H1 (cell line): ENCODE measurements around the gene CHI3L1. TPM values are rescaled to one million over a fixed set of nuclear protein-coding genes. Genes with fewer than 3 reads are reported as not detected.

ENCODE experiments used
- CTCF ChIA-PET: fragments of 300-600 bp; sonication (Branson Sonifier 250); formaldehyde crosslinking; loops from one replicate; lab custom pipeline; 2021; ENCODE audit not compliant: partially characterized antibody; lab: Charles Lee
- POLR2A ChIA-PET: fragments of 300-600 bp; sonication (Branson Sonifier 250); formaldehyde crosslinking; loops from one replicate; lab custom pipeline; 2021; ENCODE audit warnings: inconsistent platforms; ENCODE audit not compliant: partially characterized antibody; lab: Charles Lee
- DNase-seq, 2 experiments: peaks; one replicate each; pipeline versions ENCODE4 v3.0.0 to v3.0.0-alpha.2; 2010 to 2022; ENCODE audit warnings: low spot score in 2 of 2, low read depth in 1 of 2, mixed read lengths in 1 of 2
- FAIRE-seq: peaks from 2 replicates; lab custom pipeline; 2011; peaks lifted over from hg19 to GRCh38; lab: Jason Lieb, UNC
- H2AFZ ChIP-seq: 2 replicates; pipeline ENCODE4 v1.8.1; 2012; ENCODE audit warnings: low read length, inconsistent platforms
- H2AK5ac ChIP-seq: 2 replicates; pipeline ENCODE4 v1.6.1; 2013; ENCODE audit warnings: low read depth, low read length
- H2BK120ac ChIP-seq: replicated peaks from 2 replicates; pipeline ENCODE3; 2013; ENCODE audit warnings: low read depth, low read length, inconsistent platforms
- H2BK12ac ChIP-seq: 2 replicates; pipeline ENCODE4 v1.6.1; 2013; ENCODE audit warnings: low read depth, low read length
- H2BK15ac ChIP-seq: 2 replicates; pipeline ENCODE4 v1.6.1; 2013; ENCODE audit warnings: low read length
- H2BK20ac ChIP-seq: 2 replicates; pipeline ENCODE4 v1.6.1; 2013; ENCODE audit warnings: low read length
- H2BK5ac ChIP-seq: 2 replicates; pipeline ENCODE4 v1.6.1; 2013; ENCODE audit warnings: low read depth, low read length
- H3K14ac ChIP-seq: 2 replicates; pipeline ENCODE4 v1.6.1; 2013; ENCODE audit warnings: inconsistent platforms; ENCODE audit not compliant: insufficient read length
- H3K18ac ChIP-seq: 2 replicates; pipeline ENCODE4 v1.6.1; 2013; ENCODE audit warnings: low read length; ENCODE audit errors: extremely low read depth
- H3K23ac ChIP-seq: 2 replicates; pipeline ENCODE4 v1.6.1; 2013; ENCODE audit warnings: inconsistent platforms; ENCODE audit not compliant: insufficient read length
- H3K23me2 ChIP-seq: 2 replicates; pipeline ENCODE4 v1.6.1; 2013; ENCODE audit warnings: low read depth, low read length
- H3K27ac ChIP-seq: 2 replicates; pipeline ENCODE4 v1.6.1; 2011; ENCODE audit warnings: low read depth, low read length, inconsistent platforms
- H3K27me3 ChIP-seq, 4 experiments: replicated peaks in 1 of 4; 1 replicate in 1 of 4; 2 replicates in 3 of 4; pipeline versions ENCODE4 v1.6.1 to v1.8.1; 2011 to 2013; ENCODE audit warnings: low read length in 3 of 4, mild to moderate bottlenecking in 3 of 4, inconsistent platforms in 2 of 4, mixed read lengths in 2 of 4, moderate library complexity in 1 of 4; ENCODE audit not compliant: control insufficient read depth in 3 of 4, insufficient read depth in 3 of 4; ENCODE audit errors: extremely low read depth in 1 of 4
- H3K36me3 ChIP-seq, 4 experiments: 2 replicates each; pipeline versions ENCODE4 v1.6.1 to v1.8.1; 2011 to 2013; ENCODE audit warnings: mild to moderate bottlenecking in 4 of 4, low read length in 3 of 4, moderate library complexity in 2 of 4, control low read depth in 1 of 4, inconsistent platforms in 1 of 4; ENCODE audit not compliant: insufficient read depth in 4 of 4, control insufficient read depth in 2 of 4
- H3K4ac ChIP-seq: replicated peaks from 2 replicates; pipeline ENCODE3; 2013; ENCODE audit warnings: low read length, low read depth, mixed read lengths, inconsistent platforms; ENCODE audit not compliant: insufficient read length
- H3K4me1 ChIP-seq, 4 experiments: replicated peaks in 1 of 4; 1 replicate in 1 of 4; 2 replicates in 3 of 4; pipeline versions ENCODE4 v1.6.1 to v1.8.1; 2011 to 2013; ENCODE audit warnings: low read length in 3 of 4, inconsistent platforms in 2 of 4, mixed read lengths in 1 of 4; ENCODE audit not compliant: insufficient read depth in 4 of 4, control insufficient read depth in 3 of 4
- H3K4me2 ChIP-seq, 2 experiments: 2 replicates each; pipeline versions ENCODE4 v1.6.1 to v1.8.1; 2011 to 2013; ENCODE audit warnings: low read depth in 2 of 2, low read length in 2 of 2, control low read depth in 1 of 2, inconsistent platforms in 1 of 2, mild to moderate bottlenecking in 1 of 2; ENCODE audit not compliant: insufficient read depth in 1 of 2
- H3K4me3 ChIP-seq, 4 experiments: fragments of 200-600, 300-600 bp in 1 of 4; sonication (generic), shearing (Covaris generic), sonication (Bioruptor Twin) in 1 of 4; 2 replicates each; pipeline versions ENCODE4 v1.5.1 to v1.8.1; 2011 to 2016; ENCODE audit warnings: low read length in 4 of 4, low read depth in 3 of 4, control low read depth in 2 of 4, inconsistent platforms in 2 of 4, mild to moderate bottlenecking in 2 of 4, mixed read lengths in 1 of 4, moderate library complexity in 1 of 4; ENCODE audit not compliant: insufficient read depth in 2 of 4; ENCODE audit errors: extremely low read depth in 1 of 4
- H3K56ac ChIP-seq: replicated peaks from 2 replicates; pipeline ENCODE3; 2013; ENCODE audit warnings: low read depth, mild to moderate bottlenecking, mixed read lengths, low read length, inconsistent platforms; ENCODE audit not compliant: insufficient read length
- H3K79me1 ChIP-seq: 2 replicates; pipeline ENCODE4 v1.6.1; 2013; ENCODE audit warnings: low read depth, low read length, control low read depth
- H3K79me2 ChIP-seq, 2 experiments: 2 replicates each; pipeline versions ENCODE4 v1.6.1 to v1.8.1; 2012 to 2013; ENCODE audit warnings: low read length in 2 of 2, mild to moderate bottlenecking in 2 of 2, inconsistent platforms in 1 of 2; ENCODE audit not compliant: insufficient read depth in 2 of 2, control insufficient read depth in 1 of 2
- H3K9ac ChIP-seq, 4 experiments: replicated peaks in 1 of 4; 1 replicate in 1 of 4; 2 replicates in 3 of 4; pipeline versions ENCODE4 v1.6.1 to v1.8.1; 2011 to 2013; ENCODE audit warnings: low read depth in 3 of 4, low read length in 3 of 4, control low read depth in 2 of 4, mild to moderate bottlenecking in 2 of 4, moderate library complexity in 2 of 4, inconsistent platforms in 1 of 4; ENCODE audit errors: extremely low read depth in 1 of 4
- H3K9me3 ChIP-seq, 2 experiments: 2 replicates each; pipeline versions ENCODE4 v1.6.1 to v1.8.1; 2012 to 2013; ENCODE audit warnings: mild to moderate bottlenecking in 2 of 2, moderate library complexity in 2 of 2, control low read depth in 1 of 2, inconsistent platforms in 1 of 2, low read depth in 1 of 2, low read length in 1 of 2, mixed read lengths in 1 of 2; ENCODE audit not compliant: insufficient read depth in 2 of 2
- H4K20me1 ChIP-seq, 2 experiments: replicated peaks in 1 of 2; 2 replicates each; pipeline versions ENCODE3 to v1.8.1; 2011 to 2013; ENCODE audit warnings: inconsistent platforms in 2 of 2, low read length in 2 of 2, mild to moderate bottlenecking in 1 of 2; ENCODE audit not compliant: insufficient read depth in 2 of 2, control insufficient read depth in 1 of 2
- H4K5ac ChIP-seq: 2 replicates; pipeline ENCODE4 v1.6.1; 2013; ENCODE audit warnings: low read length, low read depth, mixed read lengths, inconsistent platforms; ENCODE audit not compliant: insufficient read length
- H4K8ac ChIP-seq: 2 replicates; pipeline ENCODE4 v1.8.0; 2013; ENCODE audit warnings: mild to moderate bottlenecking, moderate library complexity, low read length, inconsistent platforms; ENCODE audit not compliant: insufficient read depth; ENCODE audit errors: extremely low read depth
- H4K91ac ChIP-seq: replicated peaks from 2 replicates; pipeline ENCODE3; 2013; ENCODE audit warnings: low read length, mixed read lengths, inconsistent platforms; ENCODE audit not compliant: insufficient read length
- ASH2L ChIP-seq: fragments of 200-600, 300-600 bp; sonication (generic); IDR thresholded peaks from one replicate; pipeline ENCODE4 v1.7.1; 2017; ENCODE audit warnings: low read length
- BACH1 ChIP-seq: IDR thresholded peaks from 2 replicates; pipeline ENCODE4 v1.6.1; 2012; ENCODE audit warnings: low read length, improper control_type of control experiment
- CEBPB ChIP-seq: IDR thresholded peaks from 2 replicates; pipeline ENCODE4 v1.6.1; 2012; ENCODE audit warnings: low read depth, low read length
- CHD2 ChIP-seq: IDR thresholded peaks from 2 replicates; pipeline ENCODE4 v1.6.1; 2012; ENCODE audit warnings: low read length, improper control_type of control experiment
- EGR1 ChIP-seq: IDR thresholded peaks from 2 replicates; pipeline ENCODE4 v1.6.1; 2011; ENCODE audit warnings: low read depth, low read length, borderline replicate concordance
- EZH2 ChIP-seq: fragments of 200-600 bp; sonication (generic); IDR thresholded peaks from 2 replicates; pipeline ENCODE4 v1.7.1; 2012; ENCODE audit warnings: low read depth, mild to moderate bottlenecking, moderate library complexity, low read length, inconsistent platforms; ENCODE audit not compliant: severe bottlenecking
- GABPA ChIP-seq: IDR thresholded peaks from 2 replicates; pipeline ENCODE4 v1.6.1; 2011; ENCODE audit warnings: mild to moderate bottlenecking, low read length, moderate library complexity, borderline replicate concordance; ENCODE audit not compliant: insufficient read depth
- SAP30 ChIP-seq: fragments of 300-600 bp; sonication (generic); IDR thresholded peaks from 2 replicates; pipeline ENCODE4 v1.7.1; 2012; ENCODE audit warnings: low read length, moderate library complexity, mild to moderate bottlenecking, inconsistent platforms; ENCODE audit not compliant: insufficient read depth, insufficient replicate concordance
- SIN3A ChIP-seq, 2 experiments: IDR thresholded peaks in 1 of 2; conservative IDR thresholded peaks in 1 of 2; 2 replicates each; pipeline ENCODE4 v1.6.1; 2011 to 2012; ENCODE audit warnings: low read length in 2 of 2, improper control_type of control experiment in 1 of 2, low read depth in 1 of 2, mild to moderate bottlenecking in 1 of 2
- SP1 ChIP-seq: IDR thresholded peaks from 2 replicates; pipeline ENCODE4 v1.6.1; 2011; ENCODE audit warnings: low read depth, low read length
- SP4 ChIP-seq: IDR thresholded peaks from 2 replicates; pipeline ENCODE4 v1.6.1; 2012; ENCODE audit warnings: low read length, inconsistent platforms
- TAF7 ChIP-seq: optimal IDR thresholded peaks from 2 replicates; pipeline ENCODE3; 2011; ENCODE audit warnings: low read depth, mild to moderate bottlenecking, inconsistent platforms, low read length, moderate library complexity, borderline replicate concordance
- ZNF274 ChIP-seq: IDR thresholded peaks from 2 replicates; pipeline ENCODE4 v1.7.0; 2012; ENCODE audit warnings: low read length, borderline replicate concordance; ENCODE audit errors: extremely low read depth
- WGBS, 2 experiments: shearing (Covaris generic) in 1 of 2; methylation state at CpG; one replicate each; pipeline versions ENCODE4 v1.1.6 to v1.1.7; 2013 to 2015; ENCODE audit warnings: low lambda C conversion rate in 2 of 2, mixed read lengths in 2 of 2, inconsistent platforms in 1 of 2, low coverage in 1 of 2, missing lambda C conversion rate in 1 of 2; ENCODE audit not compliant: insufficient replicate concordance in 2 of 2, insufficient coverage in 1 of 2, insufficient read length in 1 of 2; ENCODE audit errors: extremely low coverage in 1 of 2, missing lambda C conversion rate in 1 of 2; 5-methylcytosine and 5-hydroxymethylcytosine counted together
- polyA plus RNA-seq, 7 experiments: library from polyadenylated mRNA; depleted of rRNA in 3 of 7; stranded (reverse) in 5 of 7; unstranded in 2 of 7; fragments of >200 nt in 5 of 7; fragments of 200-250 nt in 2 of 7; gene quantifications; 1 replicate in 5 of 7; 2 replicates in 1 of 7; 4 replicates in 1 of 7; pipeline versions ENCODE4 v1.2.1 to v1.2.3, GENCODE V29; 2011 to 2013; ENCODE audit warnings: missing spikeins in 2 of 7, mixed read lengths in 2 of 7
- total RNA-seq: library from RNA; stranded (reverse); fragmentation: NEBNext Ultra II Directional; extraction: Animal tissue kit (Norgen Biotek cat#: 25700); gene quantifications from 2 replicates; pipeline ENCODE4 v1.2.1, GENCODE V29; 2021

CHI3L1 gene
- total and polyA plus RNA-seq, 2 of the 8 experiments (the other 6 are each of a cell fraction or from before 2014, with no cell fraction given): 1.0 TPM; not detected in 1

DNA sequence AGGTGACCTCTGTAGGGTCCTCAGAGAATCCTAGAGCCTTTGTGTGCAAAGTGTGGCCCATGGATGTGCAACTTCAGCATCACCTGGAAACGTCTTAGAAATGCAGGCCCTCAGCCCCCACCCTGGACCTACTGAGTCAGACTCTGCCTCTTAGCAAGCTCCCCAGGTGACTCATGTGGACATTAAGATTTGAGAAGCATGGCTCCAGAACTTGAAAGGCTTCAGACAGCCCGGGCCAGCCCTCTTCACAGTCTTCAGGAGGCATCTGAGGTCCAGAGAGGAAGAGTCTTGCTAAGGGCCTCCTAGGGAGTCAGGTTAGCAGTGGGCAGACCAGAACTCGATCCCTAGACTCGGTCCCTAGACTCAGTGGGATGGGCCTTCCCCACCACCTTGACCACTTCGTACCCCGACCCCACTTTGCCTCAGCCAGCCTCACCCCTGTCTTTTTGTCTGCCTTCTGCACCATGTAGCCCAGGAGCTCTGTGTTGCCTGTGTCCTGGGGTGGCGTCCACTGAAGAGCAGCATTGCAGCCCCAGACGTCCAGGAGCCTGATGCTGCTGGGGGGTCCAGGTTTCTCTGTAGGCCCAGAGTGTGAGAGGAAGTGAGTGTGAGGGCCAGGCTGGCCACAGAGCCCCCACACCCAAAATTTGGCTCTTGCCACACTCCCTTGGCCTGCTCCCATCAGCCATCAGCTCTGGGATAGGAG lies 15.7 kb downstream of the CHI3L1 start:
- Histone ChIP-seq H3K4me3 (no peak overlapping the region), H3K18ac (no peak overlapping the region), H3K79me2 (no peaks in the 10 kb centered on the region), H3K4ac (no peak overlapping the region), H3K27me3 (no peaks in the 10 kb centered on the region), H2BK5ac (no peak overlapping the region; the same call in 1 of the 2 replicates), H3K79me1 (no peaks in the 10 kb centered on the region), H2BK12ac (no peak overlapping the region), H3K36me3 (no peaks in the 10 kb centered on the region), H4K91ac (no peak overlapping the region), H2AK5ac (no peak overlapping the region), H3K23me2 (no peaks in the 10 kb centered on the region), H2BK20ac (no peak overlapping the region), H3K9ac (no peak overlapping the region), H3K4me1 (peaks cover 0 to 7% (median 0%) of the 10 kb centered on the region in 4 experiments; a peak in 3 of 7 replicates), H4K8ac (0 out of 2 replicates have a peak overlapping the region, but pooled peaks have one; percentile 21), H4K20me1 (no peaks in the 10 kb centered on the region), H3K9me3 (no peaks in the 10 kb centered on the region), H3K14ac (no peak overlapping the region), H3K4me2 (no peak overlapping the region), H4K5ac (no peak overlapping the region), H3K27ac (no peak overlapping the region), H2BK120ac (no peak overlapping the region), H2BK15ac (no peak overlapping the region), H3K23ac (no peak overlapping the region), H2AFZ (no peak overlapping the region), H3K56ac (no peak overlapping the region)
- DNase-seq (no peak), FAIRE-seq (no peak)
- ChIA-PET POLR2A (interaction anchor here (0.6 to 0.9 kb wide), 2 partner anchors 37 to 74 kb away, joined by 3 to 4 read pairs; no protein-coding TSS in a partner anchor), CTCF (interaction anchor here (0.6 to 16.8 kb wide), 21 partner anchors 8 to 1077 kb away, joined by 3 to 511 read pairs (median 25); partner anchors contain the start of genes ADORA1, CHI3L1 and MYOG)
- 88% methylated on average over 8 of the region's 8 CpGs; no CpG with 5 or more reads in 1 of the 2 experiments for WGBS, 2 experiments
- TF ChIP-seq SP4 (no peak), ZNF274 (no peak), CEBPB (no peak), EZH2 (no peak), GABPA (no peak), EGR1 (no peak), SAP30 (no peak), BACH1 (no peak), TAF7 (no peak), CHD2 (no peak), SIN3A (conservative IDR thresholded peaks at IDR 0.05 in 1 of 2, IDR thresholded peaks at IDR 0.05 in 1 of 2; ENCODE audit: low read depth in 1 of 2, low read length in 2 of 2) (no peak), ASH2L (no peak), SP1 (no peak)
